Gastroesophageal sphincter (tissue), 3 donors: Measurements from ENCODE around the gene PROSER2.

ENCODE experiments used
- CTCF ChIP-seq, 4 experiments: fragments of 200-600 bp in 2 of 4; fragments of 450-650 bp in 2 of 4; sonication (generic) in 1 of 4; IDR thresholded peaks; one replicate each; pipeline ENCODE4 v1.5.1; 2017 to 2019; ENCODE audit warnings: antibody characterized with exemption in 4 of 4, mild to moderate bottlenecking in 2 of 4, moderate library complexity in 2 of 4
- EP300 ChIP-seq: sonication (generic); formaldehyde crosslinking; IDR thresholded peaks from one replicate; pipeline ENCODE4 v1.6.1; 2017; ENCODE audit warnings: antibody characterized with exemption, mild to moderate bottlenecking
- POLR2A ChIP-seq, 2 donors: fragments of 450-650 bp; IDR thresholded peaks; one replicate each; pipeline ENCODE4 v1.6.1; 2017; ENCODE audit warnings: antibody characterized with exemption in 2 of 2, mild to moderate bottlenecking in 2 of 2, moderate library complexity in 1 of 2

- TF ChIP-seq CTCF (IDR thresholded peaks at IDR 0.05): no peak
- TF ChIP-seq POLR2A (IDR thresholded peaks at IDR 0.05): no peak
- TF ChIP-seq EP300: no peak
Measured at GRCh38 chr10:11793762-11794479, 29.2 kb upstream of the PROSER2 start.
